GM18505 (cell line): ENCODE results near the gene NAT16.

Experiments used
- ATAC-seq: cut with Tn5 transposase; IDR thresholded peaks from one replicate; pipeline ENCODE4 v1.9.1; 2021; ENCODE audit not compliant: unreplicated experiment
- POLR2A ChIP-seq: IDR thresholded peaks from 4 replicates; pipeline ENCODE4 v1.6.1; 2011; ENCODE audit warnings: borderline replicate concordance; ENCODE audit not compliant: insufficient read depth, insufficient read length; ENCODE audit errors: extremely low read depth

Gene NAT16

DNA sequence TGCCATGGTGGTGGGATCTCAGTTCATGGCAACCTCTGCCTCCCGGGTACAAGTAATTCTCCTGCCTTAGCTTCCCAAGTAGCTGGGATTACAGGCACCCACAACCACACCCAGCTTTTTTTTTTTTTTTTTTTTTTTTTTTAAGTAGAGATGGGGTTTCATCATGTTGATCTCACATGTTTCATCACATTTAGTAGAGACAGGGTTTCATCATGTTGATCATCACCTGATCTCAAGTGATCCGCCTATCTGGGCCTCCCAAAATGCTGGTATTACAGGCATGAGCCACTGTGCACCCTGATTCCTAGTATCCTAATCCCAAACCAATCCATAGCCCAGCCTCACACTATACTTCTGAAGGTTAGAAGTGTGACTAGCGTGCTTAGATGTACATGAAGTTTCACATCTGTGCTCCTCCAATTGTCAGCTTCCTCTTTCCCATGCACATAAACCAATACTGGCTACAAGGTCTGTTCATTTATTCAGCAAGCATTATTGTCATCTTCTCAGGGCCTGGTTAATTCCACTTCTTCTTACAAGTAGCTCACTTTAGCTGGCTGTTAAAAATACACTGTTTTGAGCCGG, 6.8 kb upstream of the NAT16 start:
- TF ChIP-seq POLR2A, result no peak
- ATAC-seq, result no peak

DNA sequence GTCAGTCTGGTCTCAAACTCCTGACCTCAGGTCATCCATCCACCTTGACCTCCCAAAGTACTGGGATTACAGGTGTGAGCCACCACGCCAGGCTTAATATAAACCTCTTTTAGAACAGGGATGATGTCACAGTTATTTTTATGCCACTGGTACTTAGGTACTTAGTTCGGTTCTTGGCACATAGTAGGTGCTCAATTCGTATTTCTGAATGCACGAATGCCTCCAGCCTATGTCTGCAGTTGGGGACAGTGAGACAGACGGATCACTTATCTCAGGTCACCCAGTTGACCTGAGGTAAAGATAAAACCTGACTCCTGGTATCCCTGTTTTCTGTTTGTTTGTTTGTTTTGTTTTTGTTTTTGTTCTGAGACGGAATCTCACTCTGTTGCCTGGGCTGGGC, 6.1 kb upstream of the NAT16 start:
- no peak for TF ChIP-seq POLR2A
- ATAC-seq, result no peak

DNA sequence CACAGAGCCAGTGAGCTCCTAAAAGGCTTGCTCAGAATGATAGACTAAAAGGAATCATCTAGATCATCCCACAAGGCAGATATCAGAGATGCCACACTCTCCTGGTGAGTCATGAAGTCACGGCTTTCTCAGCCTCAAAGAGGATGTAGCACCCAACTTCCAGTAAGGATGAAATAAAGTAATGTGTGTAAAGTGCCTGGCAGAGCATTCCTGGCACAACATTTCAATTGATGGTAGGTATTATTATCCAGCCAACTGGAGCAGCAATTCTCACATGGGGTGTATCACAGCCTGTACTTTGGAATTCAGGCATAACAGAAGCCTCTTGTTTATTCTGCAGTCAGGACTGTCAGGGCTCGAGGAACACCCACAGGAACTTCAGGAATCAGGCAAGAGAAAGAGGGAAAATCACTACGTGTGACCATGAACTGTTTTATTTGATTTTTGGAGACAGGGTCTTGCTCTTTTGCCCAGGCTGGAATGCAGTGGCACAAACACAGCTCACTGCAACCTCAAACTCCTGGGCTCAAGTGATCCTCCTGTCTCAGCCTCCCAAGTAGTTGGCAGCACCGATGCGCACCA, 5.3 kb upstream of the NAT16 start:
- no peak for ATAC-seq
- TF ChIP-seq POLR2A, result no peak

DNA sequence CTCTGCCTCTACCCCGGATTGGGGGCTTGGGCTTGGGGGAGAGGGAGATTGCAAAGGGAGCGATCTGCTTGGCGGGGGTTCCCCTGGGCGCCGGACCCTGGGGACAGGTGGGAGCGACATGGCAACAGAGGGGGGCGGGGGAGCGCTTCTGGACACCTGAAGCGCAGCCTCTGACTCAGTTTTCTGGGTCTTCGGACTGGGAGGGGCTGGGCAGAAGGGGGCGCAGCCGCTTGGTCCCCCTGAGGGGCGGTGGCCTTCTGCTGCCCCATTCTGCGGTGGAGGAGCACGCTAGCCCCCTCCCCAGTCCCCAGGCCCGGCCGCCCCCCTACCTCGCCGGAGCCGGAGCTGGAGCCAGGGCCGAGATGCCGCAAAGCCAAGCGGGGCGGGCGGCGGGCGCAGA, 380 bp downstream of the NAT16 start:
- no peak for ATAC-seq
- TF ChIP-seq POLR2A, result no peak

DNA sequence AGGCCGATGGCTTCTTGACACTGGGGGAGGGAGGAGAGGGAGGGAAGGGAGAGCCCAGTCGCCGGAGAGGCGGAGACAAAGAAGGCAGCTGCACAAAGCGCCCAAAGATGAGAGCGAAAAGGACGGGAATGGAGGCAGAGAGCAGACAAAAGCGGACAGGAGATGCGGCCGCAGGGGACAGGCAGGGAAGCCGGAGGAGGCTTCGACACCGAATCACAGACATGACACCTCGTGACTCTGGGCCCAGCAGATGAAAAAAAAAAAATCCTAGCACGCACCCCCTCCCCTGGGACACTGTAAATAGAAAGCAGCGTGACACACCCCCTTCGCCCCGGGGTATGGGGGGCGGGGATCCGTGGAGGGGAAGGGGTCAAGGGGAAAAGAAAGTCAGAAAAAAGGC, 976 bp downstream of the NAT16 start:
- no peak for TF ChIP-seq POLR2A

DNA sequence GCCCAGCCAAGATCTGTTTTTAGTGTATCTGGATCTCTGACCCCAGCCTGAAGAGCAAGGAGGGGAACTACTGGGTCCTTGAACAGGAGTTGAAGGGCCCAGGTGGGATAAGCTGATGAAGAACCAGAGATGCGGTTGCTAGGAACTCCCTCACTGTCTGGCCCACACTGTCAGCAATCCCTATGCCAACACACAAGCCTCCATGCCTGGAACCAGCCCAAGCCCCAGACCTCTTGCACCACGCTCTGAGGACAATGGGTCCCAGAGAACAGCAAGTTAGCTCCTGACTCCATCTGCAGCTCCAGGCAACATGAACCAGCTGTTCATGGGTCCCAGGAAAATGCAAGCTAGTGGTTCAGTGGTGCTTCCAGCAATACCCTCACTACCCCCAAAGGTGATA, 2.4 kb downstream of the NAT16 start:
- TF ChIP-seq POLR2A, result no peak
- ATAC-seq, result no peak

More for the DNA sequence above, 976 bp downstream of the NAT16 start:
- no peak for ATAC-seq

DNA sequence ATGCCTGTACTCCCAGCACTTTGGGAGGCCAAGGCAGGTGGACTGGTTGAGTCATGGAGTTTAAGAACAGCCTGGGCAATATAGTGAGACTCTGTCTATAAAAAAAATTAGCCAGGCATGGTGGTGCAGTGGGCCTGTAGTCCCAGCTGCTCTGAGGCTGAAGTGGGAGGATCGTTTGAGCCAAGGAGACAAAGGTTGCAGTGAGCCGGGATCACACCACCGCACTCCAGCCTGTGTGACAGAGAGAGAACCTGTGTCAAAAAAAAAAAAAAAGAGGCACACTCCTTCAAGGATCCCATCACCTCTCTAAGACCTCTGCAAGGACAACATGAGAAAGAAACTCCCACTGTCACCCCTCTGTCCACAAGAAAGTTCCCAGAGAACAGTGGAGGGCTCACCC, 4.4 kb downstream of the NAT16 start:
- no peak for TF ChIP-seq POLR2A

DNA sequence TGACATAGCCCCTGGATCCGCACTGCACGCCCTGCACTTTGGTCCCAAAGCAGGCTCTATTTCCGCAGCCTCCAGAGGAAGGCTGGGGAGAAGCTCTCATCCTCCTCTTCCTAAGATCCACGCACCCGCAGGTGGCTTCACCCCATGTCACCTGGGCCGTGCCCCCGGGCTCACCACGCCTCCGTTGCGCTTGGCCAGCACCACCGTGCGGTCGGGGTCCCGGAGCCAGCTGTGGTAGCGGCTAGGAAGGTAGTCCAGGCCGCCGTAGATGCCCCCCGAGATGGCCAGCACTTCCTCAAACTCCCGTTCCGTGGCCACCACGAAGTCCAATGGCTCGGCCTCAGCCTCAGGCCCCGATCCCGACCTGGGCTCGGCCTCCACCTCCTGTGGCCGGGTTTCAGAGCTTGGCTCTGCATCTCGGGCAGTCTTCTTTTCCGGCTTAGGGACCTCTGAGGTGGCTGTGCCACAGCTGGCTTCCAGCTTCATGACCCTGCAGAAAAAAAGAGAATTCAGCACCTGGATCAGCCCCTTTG, 5.7 kb downstream of the NAT16 start:
- no peak for TF ChIP-seq POLR2A
- ATAC-seq, result no peak

More for the DNA sequence above, 4.4 kb downstream of the NAT16 start:
- no peak for ATAC-seq

DNA sequence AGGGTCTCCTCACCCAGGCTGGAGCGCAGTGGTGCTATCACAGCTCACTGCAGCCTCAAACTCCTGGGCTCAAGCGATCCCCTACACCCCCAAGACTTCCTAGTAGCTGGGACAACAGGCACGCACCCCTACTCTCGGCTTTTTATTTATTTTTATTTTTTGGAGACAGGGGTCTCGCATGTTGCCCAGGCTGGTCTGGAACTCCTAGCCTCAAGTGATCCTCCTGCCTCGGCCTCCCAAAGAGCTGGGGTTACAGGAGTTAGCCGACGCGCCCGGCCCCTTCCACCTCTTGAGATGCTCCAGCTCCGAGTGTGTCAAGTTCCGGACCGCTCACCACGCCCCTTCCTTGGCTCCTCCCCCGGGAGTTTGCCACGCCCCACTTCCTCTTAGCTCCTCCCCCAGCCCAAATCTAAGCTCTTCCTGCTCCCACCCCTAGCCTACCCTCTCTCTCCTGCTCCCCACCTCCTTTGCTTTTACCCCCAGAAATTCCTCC, 6.3 kb downstream of the NAT16 start:
- no peak for ATAC-seq
- TF ChIP-seq POLR2A, result no peak

DNA sequence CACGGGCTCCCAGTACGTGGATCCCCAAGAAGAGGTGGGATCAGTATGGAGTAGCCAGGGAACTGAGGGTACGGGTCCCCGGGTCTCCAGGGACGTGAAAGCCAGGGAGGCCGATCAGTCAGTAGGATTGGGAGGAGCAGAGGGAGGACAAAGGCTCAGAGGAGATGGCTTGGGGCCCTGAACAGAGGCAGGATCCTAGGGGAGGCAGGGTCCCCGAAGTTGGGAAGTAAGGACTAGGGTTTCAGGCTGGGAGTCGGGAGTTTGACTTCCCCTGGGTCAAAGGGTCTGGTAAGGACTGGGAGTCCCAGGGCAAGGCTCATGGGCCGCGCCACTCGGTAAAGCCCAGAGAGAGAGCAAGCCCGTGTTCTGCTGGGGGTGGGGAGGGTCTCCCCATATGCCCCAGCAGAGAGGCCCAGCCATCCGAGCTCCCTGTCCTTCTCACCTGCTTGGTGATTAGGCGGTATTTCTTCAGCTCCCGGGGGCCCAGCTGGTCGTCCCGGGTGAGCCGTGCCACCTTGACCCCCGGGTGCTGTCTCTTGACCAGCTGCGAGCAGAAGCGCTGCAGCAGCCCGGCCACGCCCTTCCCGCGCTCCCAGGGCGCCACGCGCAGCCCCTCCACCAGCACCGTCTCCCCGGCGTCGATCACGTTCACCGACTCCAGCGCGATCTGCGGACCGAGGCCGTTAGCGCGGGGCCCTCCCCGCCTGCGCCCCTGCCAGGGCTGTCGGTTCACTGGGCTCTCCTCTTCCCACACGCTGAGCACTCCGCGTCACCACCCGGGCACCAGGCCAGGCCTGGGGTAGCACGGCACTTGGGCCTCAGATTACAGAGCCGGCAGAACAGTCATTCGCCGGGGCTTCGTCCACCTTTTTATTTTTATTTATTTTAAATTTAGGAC, 7.0 kb downstream of the NAT16 start:
- no peak for ATAC-seq
- TF ChIP-seq POLR2A, result no peak

DNA sequence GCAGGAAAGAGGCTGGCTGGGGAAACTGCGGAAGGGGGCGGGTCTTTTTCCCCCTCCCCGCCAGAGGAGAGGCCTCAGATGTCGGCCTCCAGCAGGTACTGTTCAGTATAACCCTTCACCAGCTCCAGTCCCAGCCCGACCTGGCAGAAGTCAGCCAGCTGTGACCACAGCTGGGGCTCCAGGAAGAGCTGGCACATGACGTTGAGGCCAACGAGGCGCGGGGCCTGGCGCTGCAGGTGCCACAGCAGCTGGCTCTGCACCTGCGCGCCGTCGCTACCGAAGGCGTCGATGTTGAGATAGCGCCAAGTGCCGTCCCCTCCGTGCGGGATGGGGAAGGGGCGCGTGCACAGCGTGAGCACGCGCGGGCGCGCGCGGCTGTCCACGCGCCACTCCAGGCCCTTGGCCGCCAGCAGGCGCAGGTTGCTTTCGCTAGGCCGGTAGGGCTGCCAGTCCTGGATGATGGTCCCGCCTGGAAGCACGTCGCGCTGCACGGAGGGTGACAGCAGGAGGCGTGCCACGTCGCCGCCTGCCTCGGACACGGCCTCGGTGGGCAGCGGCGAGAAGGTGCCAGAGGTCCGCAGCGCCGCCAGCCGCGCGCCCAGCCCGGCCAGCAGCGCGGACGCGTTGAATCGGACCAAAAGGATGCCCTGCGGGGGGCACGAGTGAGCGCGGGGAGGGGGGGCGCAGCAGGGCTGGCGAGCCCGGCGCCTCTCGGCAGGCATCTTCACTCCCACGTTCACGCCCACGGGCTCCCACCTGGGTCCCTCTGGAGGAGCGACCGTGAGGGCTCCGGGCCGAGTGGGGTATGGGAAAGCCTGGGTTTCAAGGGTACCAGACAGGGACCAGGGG, 7.9 kb downstream of the NAT16 start:
- no peak for ATAC-seq
- no peak for TF ChIP-seq POLR2A

DNA sequence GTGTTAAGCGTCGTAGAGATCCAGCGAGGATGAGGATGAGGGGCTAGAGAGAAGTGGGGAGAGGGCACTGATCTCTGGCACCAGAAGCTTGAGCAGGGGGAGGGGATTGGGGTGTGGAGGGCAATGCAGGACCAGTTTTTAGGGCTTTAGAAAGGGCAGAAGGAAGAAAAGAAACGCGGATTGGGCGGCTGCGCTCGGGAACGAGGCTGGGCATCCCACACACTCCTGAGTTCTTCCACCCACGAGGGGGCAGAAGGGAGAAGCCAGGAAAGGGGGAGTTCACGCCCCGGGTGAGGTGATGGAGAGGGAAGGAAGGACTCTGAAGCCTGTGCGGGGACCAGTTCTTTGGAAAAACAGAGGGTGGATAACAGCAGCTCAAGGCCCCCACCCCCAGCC, 8.7 kb downstream of the NAT16 start:
- TF ChIP-seq POLR2A, result no peak
- no peak for ATAC-seq
